ENCODE measurements around the gene CSGALNACT2.

The CSGALNACT2 gene

GRCh38 chr10:43229208-43230061 lies 91.2 kb downstream of the CSGALNACT2 start:
- DNase-seq (ENCODE audit: low read depth, low spot score) = no peak

GRCh38 chr10:43230101-43230908 lies 92.1 kb downstream of the CSGALNACT2 start:
- DNase-seq (ENCODE audit: low read depth, low spot score) = no peak

GRCh38 chr10:43230909-43231522 lies 92.8 kb downstream of the CSGALNACT2 start:
- DNase-seq (ENCODE audit: low read depth, low spot score) = no peak

GRCh38 chr10:43231523-43232078 lies 93.4 kb downstream of the CSGALNACT2 start:
- DNase-seq (ENCODE audit: low read depth, low spot score) = no peak

GRCh38 chr10:43233601-43234430 lies 95.6 kb downstream of the CSGALNACT2 start:
- DNase-seq (ENCODE audit: low read depth, low spot score) = no peak

- DNase-seq (ENCODE audit: low read depth, low spot score) = no peak
These were observed 96.3 kb downstream of the CSGALNACT2 start for GRCh38 chr10:43234471-43235041.

All from smooth muscle cell of the brain vasculature (primary cell).